NCI-H226 (cell line): ENCODE measurements around the gene GJD3.
"Not testable (repeated sequence)": the region's sequence is repeated elsewhere in the genome, so short reads cannot be mapped to it uniquely, and the experiment has no call there.

Source experiments
- DNase-seq: peaks from one replicate; pipeline ENCODE4 v3.0.0-alpha.2; 2015

GJD3 gene, protein sequence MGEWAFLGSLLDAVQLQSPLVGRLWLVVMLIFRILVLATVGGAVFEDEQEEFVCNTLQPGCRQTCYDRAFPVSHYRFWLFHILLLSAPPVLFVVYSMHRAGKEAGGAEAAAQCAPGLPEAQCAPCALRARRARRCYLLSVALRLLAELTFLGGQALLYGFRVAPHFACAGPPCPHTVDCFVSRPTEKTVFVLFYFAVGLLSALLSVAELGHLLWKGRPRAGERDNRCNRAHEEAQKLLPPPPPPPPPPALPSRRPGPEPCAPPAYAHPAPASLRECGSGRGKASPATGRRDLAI

DNA sequence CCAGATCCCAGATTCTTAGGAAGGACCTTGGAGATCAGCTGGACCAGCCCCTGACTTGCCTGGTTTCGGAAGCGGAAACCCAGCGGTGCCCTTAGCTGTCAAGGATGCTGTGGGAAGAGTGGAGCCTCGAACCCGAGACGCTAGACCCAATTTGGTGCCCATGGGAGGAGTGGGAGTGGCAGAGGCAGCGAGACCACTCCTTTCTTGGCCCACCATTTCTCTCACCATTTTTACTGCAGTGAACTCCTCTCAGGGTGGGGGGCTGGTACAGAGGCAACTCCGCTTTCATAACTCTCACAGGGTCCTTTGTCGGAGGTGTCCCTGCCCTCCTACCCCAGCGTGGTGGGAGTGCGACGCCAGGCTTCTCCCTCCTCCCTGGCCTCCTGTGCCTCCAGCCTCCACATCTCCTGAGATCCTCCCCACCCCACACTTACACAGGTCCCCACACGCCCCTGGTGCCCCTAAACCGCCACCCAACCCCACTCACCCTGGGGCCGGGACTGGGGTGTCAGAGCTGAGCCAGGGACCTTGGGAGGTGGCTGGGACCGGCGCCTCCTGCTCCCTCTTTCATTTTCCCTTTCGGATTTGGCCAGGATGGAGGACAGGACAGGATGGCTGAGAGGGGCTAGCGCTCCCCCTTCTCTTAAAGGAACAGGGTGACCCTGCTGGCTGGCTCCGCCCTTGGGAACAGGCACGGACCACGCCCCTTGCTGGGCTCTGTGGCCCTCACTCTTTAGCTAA is at the start of gene GJD3:
GJD3 (minus strand) TSS at position 617 of the 741 bp plus-strand sequence. CDS start 922 bp downstream, outside the sequence.
- DNase-seq: no peak

DNA sequence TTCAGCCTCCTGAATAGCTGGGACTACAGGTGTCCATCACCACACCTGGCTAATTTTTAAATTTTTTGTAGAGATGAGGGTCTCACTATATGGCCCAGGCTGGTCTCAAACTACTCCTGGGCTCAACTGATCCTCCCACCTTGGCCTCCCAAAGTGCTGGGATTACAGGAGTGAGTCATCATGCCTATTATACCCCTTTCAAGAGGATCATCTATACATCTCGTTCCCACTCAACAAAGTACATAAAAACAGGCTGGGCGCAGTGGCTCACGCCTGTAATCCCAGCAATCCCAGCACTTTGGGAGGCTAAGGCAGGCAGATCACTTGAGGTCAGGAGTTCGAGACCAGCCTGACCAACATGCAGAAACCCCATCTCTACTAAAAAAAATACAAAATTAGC is 49.8 kb upstream of the GJD3 start:
- DNase-seq: not testable (repeated sequence)

DNA sequence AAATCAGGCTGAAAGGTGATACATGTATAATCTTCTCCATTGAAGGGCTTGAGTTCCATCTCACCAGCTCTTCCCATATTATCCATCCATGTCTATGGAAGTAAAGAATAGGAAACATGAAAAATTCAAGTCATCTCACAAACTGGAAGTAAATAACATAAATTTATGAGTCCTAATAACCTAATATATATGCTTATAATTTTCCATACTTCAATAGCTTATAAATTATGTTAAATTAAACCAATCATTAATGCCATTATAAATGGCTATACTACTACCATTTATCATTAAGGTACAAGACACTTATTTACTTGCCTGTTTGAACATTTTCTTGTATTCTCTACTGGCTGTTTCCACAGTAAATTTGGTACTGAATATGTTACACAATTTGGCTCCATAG is 48.3 kb upstream of the GJD3 start:
- DNase-seq: no peak

DNA sequence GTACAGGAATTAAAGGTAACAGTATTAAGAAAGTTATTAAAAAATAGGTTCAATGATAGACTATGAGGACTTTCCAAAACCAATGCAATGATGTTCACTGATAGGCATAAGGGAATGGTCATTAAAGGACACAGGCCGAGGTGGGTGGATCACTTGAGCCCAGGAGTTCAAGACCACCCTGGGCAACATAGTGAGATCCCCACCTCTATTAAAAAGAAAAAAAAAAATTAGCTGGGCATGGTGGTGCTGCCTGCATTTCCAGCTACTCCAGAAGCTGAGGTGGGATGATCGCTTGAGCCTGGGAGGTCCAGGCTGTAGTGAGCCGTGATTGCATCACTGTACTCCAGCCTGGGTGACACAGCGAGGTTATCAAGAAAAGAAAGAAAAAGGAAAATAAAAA is 47.3 kb upstream of the GJD3 start:
- DNase-seq: no peak

DNA sequence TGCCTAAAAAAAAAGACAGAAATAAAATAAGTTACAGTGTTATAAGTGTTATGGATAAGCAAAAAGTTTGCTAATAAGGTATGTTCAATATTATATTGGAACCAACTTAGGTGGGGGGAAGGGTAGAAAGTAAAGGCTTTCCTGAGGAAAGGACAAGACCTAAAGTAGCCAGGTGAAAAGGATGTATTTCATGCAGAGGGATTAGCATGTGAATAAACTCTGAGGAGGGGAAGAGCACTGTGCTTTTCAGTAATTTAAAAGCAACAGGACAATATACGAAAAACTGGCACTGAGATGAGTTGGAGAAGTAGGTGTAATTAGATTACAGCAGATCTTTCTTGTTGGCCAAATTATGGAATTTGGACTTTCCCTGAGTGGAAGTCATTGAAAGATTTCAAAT is 45.5 kb upstream of the GJD3 start:
- no peak for DNase-seq

DNA sequence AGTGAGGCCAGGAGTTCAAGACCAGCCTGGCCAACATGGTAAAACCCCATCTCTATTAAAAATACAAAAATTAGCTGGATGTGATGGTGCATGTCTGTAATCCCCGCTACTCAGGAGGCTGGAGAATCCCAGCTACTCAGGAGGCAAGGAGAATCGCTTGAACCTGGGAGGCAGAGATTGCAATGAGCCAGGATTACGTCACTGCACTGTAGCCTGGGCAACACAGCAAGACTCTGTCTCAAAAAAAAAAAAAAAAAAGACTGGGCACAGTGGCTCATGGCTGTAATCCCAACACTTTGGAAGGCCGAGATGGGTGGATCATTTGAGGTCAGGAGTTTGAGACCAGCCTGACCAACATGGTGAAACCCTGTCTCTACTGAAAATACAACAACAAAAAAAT is 45.0 kb upstream of the GJD3 start:
- DNase-seq: not testable (repeated sequence)

DNA sequence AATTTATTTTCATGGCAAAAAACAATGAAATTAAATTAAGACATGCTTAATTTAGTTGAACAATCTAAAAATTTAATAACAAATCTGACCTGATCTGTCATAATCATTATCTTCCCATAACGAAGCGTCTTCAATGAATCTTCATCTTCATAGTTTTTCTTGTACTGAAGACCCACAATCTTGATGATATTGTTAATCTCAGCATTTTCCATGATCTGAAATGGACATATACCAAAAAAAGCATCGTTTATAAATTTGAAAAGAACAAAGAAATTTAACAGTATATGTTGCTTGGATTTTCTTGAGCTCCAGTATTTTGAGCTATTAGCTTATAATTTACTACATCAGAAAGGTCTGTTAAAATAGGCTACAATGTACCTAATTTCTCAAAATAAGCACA is 42.9 kb upstream of the GJD3 start:
- no peak for DNase-seq

DNA sequence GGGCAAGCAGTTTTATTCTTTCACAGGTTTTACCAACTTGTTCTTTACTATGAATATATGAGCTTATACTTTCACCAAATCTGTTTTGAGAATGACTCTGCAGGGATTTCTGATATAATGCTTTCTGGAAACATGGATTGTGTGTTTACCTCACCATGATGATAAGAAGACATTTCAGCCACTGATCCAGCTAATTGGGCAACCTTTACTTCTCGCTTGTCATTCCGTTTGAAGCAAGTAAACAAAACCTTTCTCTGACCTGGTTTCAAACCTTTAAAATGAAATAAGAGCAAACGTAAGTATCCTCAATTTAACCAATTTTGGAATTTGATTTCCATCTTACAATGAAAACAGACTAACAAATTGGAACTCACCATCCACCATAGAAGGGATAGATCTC is 39.5 kb upstream of the GJD3 start:
- DNase-seq: no peak

DNA sequence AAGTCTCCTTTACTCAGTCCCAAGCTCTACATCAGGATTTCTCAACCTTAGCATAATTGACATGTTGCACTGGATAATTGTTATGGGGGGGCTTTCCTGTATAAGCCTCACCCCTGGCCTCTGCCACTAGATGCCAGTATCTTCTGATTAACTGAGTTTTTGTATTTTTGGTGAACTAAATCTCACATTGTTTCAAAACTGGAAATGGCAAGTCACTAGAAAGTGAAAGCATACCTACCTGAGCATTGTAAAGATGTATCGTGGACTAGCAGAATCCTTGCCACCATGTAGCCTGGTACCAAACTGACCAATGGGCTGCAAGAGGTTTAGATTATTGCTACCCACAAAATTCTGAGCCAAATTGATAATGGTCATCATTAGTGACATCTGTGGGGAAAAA is 38.1 kb upstream of the GJD3 start:
- DNase-seq: no peak

DNA sequence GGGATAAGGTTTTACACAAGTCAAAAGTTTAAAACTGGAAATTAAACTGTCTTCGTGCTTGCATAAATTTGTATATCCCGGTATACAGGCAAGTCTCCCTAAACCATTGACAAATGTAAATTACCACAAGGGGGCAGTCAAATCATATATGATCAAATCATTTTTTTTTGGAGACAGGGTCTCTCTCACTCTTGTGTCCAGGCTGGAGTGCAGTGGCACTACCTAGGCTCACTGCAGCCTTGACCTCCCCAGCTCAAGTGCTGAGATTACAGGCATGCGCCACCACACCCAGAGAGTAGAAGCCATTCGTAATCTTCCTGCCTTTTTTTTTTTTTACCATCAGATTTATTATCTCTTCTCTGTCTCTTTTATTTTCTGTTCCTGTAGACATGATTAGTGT is 34.6 kb upstream of the GJD3 start:
- no peak for DNase-seq

DNA sequence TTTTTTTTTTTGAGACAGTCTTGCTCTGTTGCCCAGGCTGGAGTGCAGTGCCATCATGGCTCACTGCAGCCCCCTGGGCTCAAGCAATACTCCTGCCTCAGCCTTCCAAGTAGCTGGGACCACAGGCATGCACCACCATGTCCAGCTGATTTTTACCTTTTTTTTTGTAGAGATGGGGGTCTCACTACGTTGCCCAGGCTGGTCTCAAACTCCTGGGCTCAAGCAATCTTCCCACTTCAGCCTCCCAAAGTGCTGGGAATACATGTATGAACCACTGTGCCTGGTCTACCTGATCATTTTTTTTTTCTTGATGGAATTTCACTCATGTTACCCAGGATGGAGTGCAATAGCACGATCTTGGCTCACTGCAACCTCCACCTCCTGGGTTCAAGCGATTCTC is 22.0 kb upstream of the GJD3 start:
- not testable (repeated sequence) for DNase-seq

DNA sequence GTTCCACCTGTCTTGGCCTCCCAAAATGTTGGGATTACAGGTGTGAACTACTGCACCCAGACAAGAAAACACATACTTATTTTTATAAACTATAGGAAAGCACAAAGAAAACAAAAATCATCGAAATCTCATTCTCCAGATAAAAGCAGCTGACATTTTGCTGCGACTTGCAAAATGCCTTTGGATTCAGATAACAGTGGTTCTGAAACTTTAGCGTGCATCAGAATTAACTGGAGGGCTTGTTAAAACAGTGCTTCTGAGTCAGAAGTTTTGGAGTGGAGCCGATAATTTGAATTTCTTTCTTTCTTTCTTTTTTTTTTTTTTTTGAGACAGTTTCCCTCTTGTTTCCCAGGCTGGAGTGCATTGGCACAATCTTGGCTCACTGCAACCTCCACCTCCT is 17.7 kb upstream of the GJD3 start:
- no peak for DNase-seq

DNA sequence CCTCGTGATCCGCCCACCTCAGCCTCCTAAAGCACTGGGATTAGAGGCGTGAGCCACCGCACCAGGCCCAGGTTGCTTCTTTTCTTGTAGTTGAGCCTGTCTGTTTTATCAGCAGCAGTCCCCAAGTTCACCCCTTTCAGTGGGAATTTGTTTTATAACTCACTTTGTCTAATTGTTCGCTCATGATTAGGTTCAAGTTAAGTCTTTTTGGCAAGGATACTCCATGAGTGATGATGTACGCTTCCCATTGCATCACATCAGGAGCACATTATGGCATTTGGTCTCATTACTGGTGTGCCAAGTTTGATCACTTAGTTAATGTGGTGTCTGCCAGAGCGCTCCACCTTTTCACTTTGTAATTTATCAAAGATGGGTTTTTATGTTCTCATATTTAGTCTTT is 14.4 kb upstream of the GJD3 start:
- no peak for DNase-seq

DNA sequence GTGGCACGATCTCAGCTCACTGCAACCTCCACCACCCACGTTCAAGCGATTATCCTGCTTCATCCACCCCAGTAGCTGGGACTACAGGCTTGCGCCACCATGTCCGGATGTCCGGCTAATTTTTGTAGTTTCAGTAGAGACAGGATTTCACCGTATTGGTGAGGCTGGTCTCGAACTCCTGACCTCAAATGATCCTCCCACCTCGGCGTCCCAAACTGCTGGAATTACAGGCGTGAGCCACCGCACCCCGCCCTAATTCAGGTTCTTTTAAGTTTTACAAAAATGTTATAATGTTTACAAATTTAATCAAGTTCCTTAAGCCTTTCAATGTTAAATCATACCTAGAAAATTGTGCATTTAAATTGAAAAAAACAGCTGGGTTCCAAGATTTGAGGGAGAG is 13.3 kb upstream of the GJD3 start:
- DNase-seq: no peak

DNA sequence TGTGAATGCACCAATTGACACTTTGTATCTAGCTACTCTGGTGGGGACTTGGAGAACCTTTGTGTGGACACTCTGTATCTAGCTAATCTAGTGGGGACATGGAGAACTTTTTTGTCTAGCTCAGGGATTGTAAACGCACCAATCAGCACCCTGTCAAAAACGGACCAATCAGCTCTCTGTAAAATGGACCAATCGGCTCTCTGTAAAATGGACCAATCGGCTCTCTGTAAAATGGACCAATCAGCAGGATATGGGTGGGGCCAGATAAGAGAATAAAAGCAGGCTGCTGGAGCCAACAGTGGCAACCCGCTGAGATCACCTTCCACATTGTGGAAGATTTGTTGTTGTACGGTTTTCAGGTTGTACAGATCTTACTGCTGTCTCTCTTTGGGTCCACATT is 12.0 kb upstream of the GJD3 start:
- DNase-seq: not testable (repeated sequence)

DNA sequence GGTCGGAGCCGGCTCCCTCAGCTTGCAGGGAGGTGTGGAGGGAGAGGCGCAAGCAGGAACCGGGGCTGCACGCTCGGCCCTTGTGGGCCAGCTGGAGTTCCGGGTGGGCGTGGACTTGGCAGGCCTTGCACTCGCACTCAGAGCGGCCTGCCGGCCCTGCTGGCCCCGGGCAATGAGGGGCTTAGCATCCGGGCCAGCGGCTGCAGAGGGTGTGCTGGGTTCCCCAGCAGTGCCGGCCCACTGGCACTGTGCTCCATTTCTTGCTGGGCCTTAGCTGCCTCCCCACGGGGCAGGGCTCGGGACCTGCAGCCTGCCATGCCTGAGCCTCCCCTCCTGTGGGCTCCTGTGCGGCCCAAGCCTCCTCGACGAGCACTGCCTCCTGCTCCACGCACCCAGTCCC is 11.2 kb upstream of the GJD3 start:
- not testable (repeated sequence) for DNase-seq

DNA sequence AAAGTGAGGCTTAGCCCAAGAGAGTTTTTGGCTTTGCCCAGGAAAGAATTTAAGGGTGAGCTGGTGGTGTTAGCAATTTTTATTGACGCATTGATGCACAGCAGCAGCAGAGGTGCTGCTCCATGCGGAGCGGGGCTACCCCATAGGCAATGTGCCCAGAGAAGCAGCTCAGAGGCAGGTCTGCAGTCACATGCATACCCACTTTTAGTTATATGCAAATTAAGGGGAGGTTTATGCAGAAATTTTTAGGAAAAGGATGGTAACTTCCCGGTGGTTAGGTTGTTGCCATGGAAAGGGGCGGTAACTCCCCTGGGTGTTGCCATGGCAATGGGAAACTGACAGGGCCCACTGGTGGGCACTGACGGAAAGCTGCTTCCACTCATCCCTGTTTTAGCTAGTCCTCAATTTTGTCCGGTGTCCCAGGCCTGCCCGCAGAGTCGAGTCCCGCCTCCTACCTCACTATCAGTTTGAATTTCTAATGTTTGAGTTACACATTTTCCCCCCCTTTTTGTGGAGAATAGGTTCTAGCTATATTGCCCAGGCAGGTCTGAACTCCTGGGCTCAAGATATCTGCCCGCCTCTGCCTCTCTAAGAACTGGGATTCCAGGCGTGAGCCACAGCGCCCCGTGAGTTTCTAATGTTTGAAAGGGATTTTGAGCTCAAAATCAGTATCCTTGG is 10.4 kb upstream of the GJD3 start:
- DNase-seq: no peak

DNA sequence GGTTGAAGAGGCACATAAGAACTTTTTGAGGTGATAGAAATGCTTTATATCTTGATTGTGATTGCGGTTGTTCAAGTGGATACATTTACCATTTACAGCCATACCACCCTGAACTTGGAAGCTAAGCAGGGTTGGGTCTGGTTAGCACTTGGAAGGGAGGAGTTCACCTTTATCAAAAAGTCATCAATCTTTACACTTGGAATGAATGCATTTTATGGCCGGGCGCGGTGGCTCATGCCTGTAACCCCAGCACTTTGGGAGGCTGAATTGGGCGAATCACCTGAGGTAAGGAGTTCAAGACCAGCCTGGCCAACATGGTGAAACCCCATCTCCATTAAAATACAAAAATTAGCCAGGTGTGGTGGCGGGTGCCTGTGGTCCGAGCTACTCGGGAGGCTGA is 9.5 kb upstream of the GJD3 start:
- no peak for DNase-seq

DNA sequence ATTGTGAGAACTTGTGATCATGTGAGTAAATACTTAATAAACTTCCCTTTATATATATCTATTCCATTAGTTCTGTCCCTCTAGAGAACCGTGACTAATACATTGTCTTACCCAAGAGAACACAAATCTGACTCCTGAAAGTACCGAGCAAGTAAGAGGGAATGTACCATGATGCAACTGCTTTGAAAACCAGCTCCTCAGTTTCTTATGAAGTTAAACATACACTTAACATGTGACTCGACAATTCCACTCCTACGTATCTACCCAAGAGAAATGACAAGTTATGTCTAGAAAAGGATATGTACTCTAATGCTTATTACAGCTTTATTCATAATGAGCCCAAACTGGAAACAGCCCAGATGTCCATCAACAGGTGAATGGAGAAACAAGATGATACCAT is 8.8 kb upstream of the GJD3 start:
- DNase-seq: peak; percentile 19

DNA sequence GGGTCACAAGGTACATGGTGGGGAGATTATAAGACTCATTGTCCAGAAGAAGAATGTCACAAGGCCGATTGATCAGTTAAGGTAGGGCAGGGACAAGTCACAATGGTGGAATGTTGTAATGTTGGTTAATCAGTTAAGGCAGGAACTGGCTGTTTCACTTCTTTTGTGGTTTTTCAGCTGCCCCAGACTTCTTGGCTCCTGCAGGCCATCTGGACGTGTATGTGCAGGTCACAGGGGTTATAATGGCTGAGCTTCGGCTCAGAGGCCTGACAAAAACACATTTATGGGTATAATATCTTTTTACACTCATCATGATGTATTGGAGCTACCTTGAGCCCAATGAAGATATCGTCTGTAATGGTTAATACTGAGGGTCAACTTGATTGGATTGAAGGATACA is 8.1 kb upstream of the GJD3 start:
- not testable (repeated sequence) for DNase-seq

DNA sequence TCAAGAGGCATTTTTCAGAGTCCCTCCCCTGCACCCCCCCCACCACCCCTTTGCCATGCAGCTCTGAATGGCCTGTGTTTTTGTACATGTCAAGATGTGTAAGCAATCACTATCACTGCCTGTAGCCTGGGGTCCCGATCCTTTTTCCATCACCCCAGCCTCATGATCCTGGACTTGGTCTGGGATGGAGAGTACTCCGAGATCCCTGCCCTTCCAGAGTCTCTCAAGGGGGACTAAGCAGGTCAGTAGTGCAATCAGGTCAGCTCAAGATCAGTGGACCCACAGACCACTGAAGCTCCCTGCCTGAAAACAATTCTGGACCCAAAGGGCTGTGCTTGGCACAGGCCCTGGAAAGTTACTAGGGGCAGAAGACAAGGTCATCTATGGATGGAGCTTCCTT is 7.5 kb upstream of the GJD3 start:
- no peak for DNase-seq

DNA sequence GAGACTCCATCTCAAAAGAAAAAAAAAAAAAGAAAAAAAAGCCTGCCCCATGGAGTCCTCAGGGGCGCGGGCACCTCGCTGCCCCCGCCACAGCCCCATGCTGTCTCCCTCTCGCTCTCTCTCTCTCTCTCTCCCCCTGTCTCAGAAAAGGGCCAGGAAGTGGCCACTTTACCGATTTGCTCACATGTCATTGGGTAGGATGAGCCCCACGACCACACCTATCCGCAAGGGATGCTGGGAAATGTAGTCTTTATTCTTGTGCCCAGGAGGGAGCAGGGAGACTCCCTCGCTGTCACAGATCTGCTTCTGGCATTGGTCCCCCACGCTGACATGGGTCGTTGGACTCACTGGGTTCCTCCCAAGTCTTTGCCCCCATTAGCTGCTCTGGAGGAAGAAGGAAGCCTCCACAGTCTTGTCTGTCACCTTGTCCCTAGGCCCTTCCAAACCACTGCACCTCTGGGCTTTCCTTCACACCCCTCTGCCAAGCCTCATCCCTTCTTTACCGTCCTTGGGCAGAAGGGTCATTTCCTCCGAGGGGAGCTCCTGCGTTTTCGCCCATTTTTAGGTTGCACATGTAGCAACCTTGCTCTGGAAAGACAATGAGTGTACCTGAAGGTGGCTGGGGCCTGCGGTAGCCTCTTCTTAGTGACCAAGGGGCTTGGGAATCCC is 6.9 kb upstream of the GJD3 start:
- DNase-seq: no peak

DNA sequence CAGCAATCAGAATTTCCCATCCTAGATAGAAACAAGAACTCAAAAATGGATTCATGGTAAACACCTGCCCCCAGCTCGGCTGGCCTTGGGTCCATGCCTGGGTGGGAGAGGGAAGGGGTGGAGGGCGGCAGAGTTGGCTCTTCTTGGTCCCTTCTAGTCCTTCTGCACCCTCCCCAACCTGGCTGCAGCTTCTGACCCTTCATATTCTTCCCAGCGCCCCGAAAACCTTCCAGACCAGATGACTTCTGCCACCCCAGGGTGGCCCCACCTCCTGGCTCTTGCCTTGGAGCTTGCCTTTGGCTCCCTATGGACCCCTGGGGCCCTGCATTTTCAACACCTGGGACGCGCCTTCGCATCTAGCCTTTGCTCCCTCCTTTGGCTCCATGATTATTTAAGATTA is 5.4 kb upstream of the GJD3 start:
- DNase-seq: no peak

DNA sequence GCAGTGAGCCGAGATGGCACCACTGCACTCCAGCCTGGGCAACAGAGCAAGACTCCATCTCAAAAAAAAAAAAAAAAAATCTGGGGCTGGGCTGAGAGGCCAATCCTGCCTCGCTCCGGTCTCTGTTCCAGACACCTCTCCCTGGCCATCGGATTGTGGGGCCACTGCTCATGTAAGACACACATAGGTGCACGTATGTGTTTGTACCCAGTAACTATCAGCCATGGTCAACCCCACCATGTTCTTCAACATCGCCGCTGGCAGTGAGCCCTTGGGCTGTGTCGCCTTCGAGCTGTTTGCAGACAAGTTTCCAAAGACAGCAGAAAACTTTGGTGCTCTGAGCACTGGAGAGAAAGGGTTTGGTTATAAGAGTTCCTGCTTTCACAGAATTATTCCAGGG is 3.2 kb upstream of the GJD3 start:
- not testable (repeated sequence) for DNase-seq
